Parathyroid adenoma (tissue), 2 donors: ENCODE data around the gene LRG1.

ENCODE experiments used
- H2AFZ ChIP-seq: fragments of 300-600 bp; sonication (generic); one replicate; pipeline ENCODE4 v1.7.0; 2017; ENCODE audit warnings: antibody characterized with exemption, mild to moderate bottlenecking
- H3K27ac ChIP-seq: fragments of 300-600 bp; sonication (generic); one replicate; pipeline ENCODE4 v1.7.0; 2017
- H3K27me3 ChIP-seq: fragments of 300-600 bp; sonication (generic); one replicate; pipeline ENCODE4 v1.7.0; 2017; ENCODE audit warnings: low read length; ENCODE audit not compliant: control insufficient read depth, insufficient read depth
- H3K36me3 ChIP-seq: fragments of 300-600 bp; sonication (generic); one replicate; pipeline ENCODE4 v1.7.0; 2017; ENCODE audit warnings: low read length; ENCODE audit not compliant: control insufficient read depth, insufficient read depth
- H3K4me1 ChIP-seq: fragments of 300-600 bp; sonication (generic); one replicate; pipeline ENCODE4 v1.7.0; 2017; ENCODE audit warnings: control low read depth
- H3K4me2 ChIP-seq: fragments of 300-600 bp; sonication (generic); one replicate; pipeline ENCODE4 v1.7.0; 2017; ENCODE audit warnings: low read length
- H3K4me3 ChIP-seq: fragments of 300-600 bp; sonication (generic); one replicate; pipeline ENCODE4 v1.7.0; 2017; ENCODE audit warnings: low read depth, low read length
- H3K79me2 ChIP-seq: fragments of 300-600 bp; sonication (generic); one replicate; pipeline ENCODE4 v1.7.0; 2017; ENCODE audit warnings: control low read depth
- H3K9ac ChIP-seq: fragments of 300-600 bp; sonication (generic); one replicate; pipeline ENCODE4 v1.7.0; 2017; ENCODE audit warnings: mild to moderate bottlenecking
- H3K9me3 ChIP-seq: fragments of 300-600 bp; sonication (generic); one replicate; pipeline ENCODE4 v1.7.0; 2017; ENCODE audit warnings: low read length; ENCODE audit not compliant: control insufficient read depth
- CTCF ChIP-seq: fragments of 300-600 bp; sonication (generic); IDR thresholded peaks from one replicate; pipeline ENCODE4 v1.7.0; 2017; ENCODE audit warnings: antibody characterized with exemption, mild to moderate bottlenecking
- donor health status: primary hyperparathyroidism.

LRG1 gene

DNA sequence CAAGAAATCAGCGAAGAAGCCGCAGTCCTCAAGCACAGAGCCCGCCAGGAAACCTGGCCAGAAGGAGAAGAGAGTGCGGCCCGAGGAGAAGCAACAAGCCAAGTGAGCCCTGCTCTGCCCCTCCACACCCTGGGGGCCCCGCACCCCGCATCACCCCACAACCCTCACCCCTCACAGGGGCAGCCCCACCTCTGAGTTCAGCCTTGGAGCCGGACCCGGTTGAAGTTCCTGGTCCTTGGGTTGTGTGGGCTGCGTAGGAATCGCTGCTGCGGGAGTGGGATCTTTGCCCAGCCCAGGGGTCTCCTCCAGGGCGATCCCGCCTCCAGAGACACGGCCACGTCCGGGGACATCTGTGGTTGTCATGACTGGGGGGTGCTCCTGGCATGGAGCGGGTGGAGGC, 43.5 kb downstream of the LRG1 start:
- no peaks in the 10 kb centered on the region for H3K9me3 ChIP-seq
- H3K4me2 ChIP-seq, result no peak overlapping the region
- H3K79me2 ChIP-seq, result no peaks in the 10 kb centered on the region
- H3K9ac ChIP-seq, result no peak overlapping the region
- no peak overlapping the region for H3K4me3 ChIP-seq
- H2AFZ ChIP-seq, result no peak overlapping the region
- TF ChIP-seq CTCF, result no peak
- H3K4me1 ChIP-seq, result no peaks in the 10 kb centered on the region
- no peaks in the 10 kb centered on the region for H3K36me3 ChIP-seq
- no peaks in the 10 kb centered on the region for H3K27me3 ChIP-seq
- H3K27ac ChIP-seq, result no peak overlapping the region

GRCh38 chr19:4495471-4495870, 44.4 kb downstream of the LRG1 start:
- Histone ChIP-seq H3K4me2 (no peak overlapping the region), H3K4me1 (no peaks in the 10 kb centered on the region), H3K79me2 (peaks cover under 1% of the 10 kb centered on the region)

GRCh38 chr19:4494691-4495064, 45.2 kb downstream of the LRG1 start:
- H3K36me3 ChIP-seq, result no peaks in the 10 kb centered on the region
- TF ChIP-seq CTCF, result no peak
- H3K9me3 ChIP-seq, result no peaks in the 10 kb centered on the region
- no peak overlapping the region for H2AFZ ChIP-seq
- H3K4me2 ChIP-seq, result no peak overlapping the region
- no peak overlapping the region for H3K4me3 ChIP-seq
- peaks cover 2% of the 10 kb centered on the region for H3K79me2 ChIP-seq
- no peaks in the 10 kb centered on the region for H3K4me1 ChIP-seq
- H3K9ac ChIP-seq, result no peak overlapping the region
- H3K27ac ChIP-seq, result no peak overlapping the region
- H3K27me3 ChIP-seq, result no peaks in the 10 kb centered on the region

More at GRCh38 chr19:4495471-4495870, 44.4 kb downstream of the LRG1 start:
- no peaks in the 10 kb centered on the region for H3K9me3 ChIP-seq
- H3K27ac ChIP-seq, result no peak overlapping the region
- no peak overlapping the region for H3K9ac ChIP-seq
- H3K36me3 ChIP-seq, result no peaks in the 10 kb centered on the region
- H2AFZ ChIP-seq, result no peak overlapping the region
- H3K4me3 ChIP-seq, result no peak overlapping the region
- no peaks in the 10 kb centered on the region for H3K27me3 ChIP-seq
- peak; percentile 12 for TF ChIP-seq CTCF

DNA sequence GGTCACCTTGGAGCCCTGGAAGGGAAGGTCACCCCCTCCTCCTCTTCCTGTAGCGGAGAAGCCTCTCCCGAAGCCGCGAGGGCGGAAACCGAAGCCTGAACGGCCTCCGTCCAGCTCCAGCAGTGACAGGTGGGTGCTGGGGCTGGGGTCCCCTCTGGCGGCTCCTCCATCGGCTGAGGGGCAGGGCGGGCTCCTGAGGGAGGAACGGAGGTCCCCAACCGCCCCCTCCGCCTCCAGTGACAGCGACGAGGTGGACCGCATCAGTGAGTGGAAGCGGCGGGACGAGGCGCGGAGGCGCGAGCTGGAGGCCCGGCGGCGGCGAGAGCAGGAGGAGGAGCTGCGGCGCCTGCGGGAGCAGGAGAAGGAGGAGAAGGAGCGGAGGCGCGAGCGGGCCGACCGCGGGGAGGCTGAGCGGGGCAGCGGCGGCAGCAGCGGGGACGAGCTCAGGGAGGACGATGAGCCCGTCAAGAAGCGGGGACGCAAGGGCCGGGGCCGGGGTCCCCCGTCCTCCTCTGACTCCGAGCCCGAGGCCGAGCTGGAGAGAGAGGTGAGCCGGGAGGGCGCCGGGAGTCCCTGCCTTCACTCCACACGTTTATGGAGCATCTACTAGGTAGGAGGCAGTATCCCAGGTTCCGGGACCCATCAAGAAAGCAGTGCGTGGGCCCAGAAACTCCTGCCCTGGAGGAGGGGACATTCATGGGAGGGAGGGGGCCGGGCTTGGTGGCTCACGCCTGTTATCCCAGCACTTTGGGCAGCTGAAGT, 45.7 kb downstream of the LRG1 start:
- no peak overlapping the region for H3K9ac ChIP-seq
- no peaks in the 10 kb centered on the region for H3K4me1 ChIP-seq
- H3K4me3 ChIP-seq, result no peak overlapping the region
- no peak overlapping the region for H2AFZ ChIP-seq
- H3K9me3 ChIP-seq, result no peaks in the 10 kb centered on the region
- no peaks in the 10 kb centered on the region for H3K36me3 ChIP-seq
- peaks cover 2% of the 10 kb centered on the region for H3K79me2 ChIP-seq
- no peak for TF ChIP-seq CTCF
- no peaks in the 10 kb centered on the region for H3K27me3 ChIP-seq
- H3K4me2 ChIP-seq, result no peak overlapping the region
- H3K27ac ChIP-seq, result no peak overlapping the region
